Parathyroid adenoma (tissue), 2 donors: ENCODE data around the gene PKMYT1.
A peak's percentile ranks its signal among the peaks of the same experiment; 100 is the strongest.

Source experiments
- H2AFZ ChIP-seq: fragments of 300-600 bp; sonication (generic); one replicate; pipeline ENCODE4 v1.7.0; 2017; ENCODE audit warnings: antibody characterized with exemption, mild to moderate bottlenecking
- H3K27ac ChIP-seq: fragments of 300-600 bp; sonication (generic); one replicate; pipeline ENCODE4 v1.7.0; 2017
- H3K27me3 ChIP-seq: fragments of 300-600 bp; sonication (generic); one replicate; pipeline ENCODE4 v1.7.0; 2017; ENCODE audit warnings: low read length; ENCODE audit not compliant: control insufficient read depth, insufficient read depth
- H3K36me3 ChIP-seq: fragments of 300-600 bp; sonication (generic); one replicate; pipeline ENCODE4 v1.7.0; 2017; ENCODE audit warnings: low read length; ENCODE audit not compliant: control insufficient read depth, insufficient read depth
- H3K4me1 ChIP-seq: fragments of 300-600 bp; sonication (generic); one replicate; pipeline ENCODE4 v1.7.0; 2017; ENCODE audit warnings: control low read depth
- H3K4me2 ChIP-seq: fragments of 300-600 bp; sonication (generic); one replicate; pipeline ENCODE4 v1.7.0; 2017; ENCODE audit warnings: low read length
- H3K4me3 ChIP-seq: fragments of 300-600 bp; sonication (generic); one replicate; pipeline ENCODE4 v1.7.0; 2017; ENCODE audit warnings: low read depth, low read length
- H3K79me2 ChIP-seq: fragments of 300-600 bp; sonication (generic); one replicate; pipeline ENCODE4 v1.7.0; 2017; ENCODE audit warnings: control low read depth
- H3K9ac ChIP-seq: fragments of 300-600 bp; sonication (generic); one replicate; pipeline ENCODE4 v1.7.0; 2017; ENCODE audit warnings: mild to moderate bottlenecking
- H3K9me3 ChIP-seq: fragments of 300-600 bp; sonication (generic); one replicate; pipeline ENCODE4 v1.7.0; 2017; ENCODE audit warnings: low read length; ENCODE audit not compliant: control insufficient read depth
- TF ChIP-seq, protein P1 (sequence below): fragments of 300-600 bp; sonication (generic); IDR thresholded peaks from one replicate; pipeline ENCODE4 v1.7.0; 2017; ENCODE audit warnings: antibody characterized with exemption, mild to moderate bottlenecking
- donor health status: primary hyperparathyroidism.

The PKMYT1 gene

DNA sequence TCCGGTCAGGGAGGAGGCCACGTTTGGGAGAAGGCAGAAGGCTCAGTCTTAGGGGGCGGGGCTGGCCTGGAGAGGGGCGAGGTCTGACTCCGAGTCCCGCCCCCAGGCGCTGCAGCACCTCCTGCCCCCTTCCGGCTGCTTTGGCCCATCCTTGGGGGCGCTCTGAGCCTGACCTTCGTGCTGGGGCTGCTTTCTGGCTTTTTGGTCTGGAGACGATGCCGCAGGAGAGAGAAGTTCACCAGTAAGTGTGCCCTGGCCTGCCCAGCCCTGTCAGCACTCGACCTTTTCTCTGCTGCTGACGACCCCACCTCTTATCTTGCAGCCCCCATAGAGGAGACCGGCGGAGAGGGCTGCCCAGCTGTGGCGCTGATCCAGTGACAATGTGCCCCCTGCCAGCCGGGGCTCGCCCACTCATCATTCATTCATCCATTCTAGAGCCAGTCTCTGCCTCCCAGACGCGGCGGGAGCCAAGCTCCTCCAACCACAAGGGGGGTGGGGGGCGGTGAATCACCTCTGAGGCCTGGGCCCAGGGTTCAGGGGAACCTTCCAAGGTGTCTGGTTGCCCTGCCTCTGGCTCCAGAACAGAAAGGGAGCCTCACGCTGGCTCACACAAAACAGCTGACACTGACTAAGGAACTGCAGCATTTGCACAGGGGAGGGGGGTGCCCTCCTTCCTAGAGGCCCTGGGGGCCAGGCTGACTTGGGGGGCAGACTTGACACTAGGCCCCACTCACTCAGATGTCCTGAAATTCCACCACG, 41.4 kb upstream of the PKMYT1 start:
- H3K4me1 ChIP-seq: peaks cover 18% of the 10 kb centered on the region
- H3K4me2 ChIP-seq: peak overlapping the region; percentile 99
- H3K4me3 ChIP-seq: peak overlapping the region; percentile 73
- no peaks in the 10 kb centered on the region for H3K9me3 ChIP-seq
- no peaks in the 10 kb centered on the region for H3K36me3 ChIP-seq
- H3K27me3 ChIP-seq: no peaks in the 10 kb centered on the region
- H3K9ac ChIP-seq: no peak overlapping the region
- H3K27ac ChIP-seq: peak overlapping the region; percentile 97
- TF ChIP-seq, protein P1, sequence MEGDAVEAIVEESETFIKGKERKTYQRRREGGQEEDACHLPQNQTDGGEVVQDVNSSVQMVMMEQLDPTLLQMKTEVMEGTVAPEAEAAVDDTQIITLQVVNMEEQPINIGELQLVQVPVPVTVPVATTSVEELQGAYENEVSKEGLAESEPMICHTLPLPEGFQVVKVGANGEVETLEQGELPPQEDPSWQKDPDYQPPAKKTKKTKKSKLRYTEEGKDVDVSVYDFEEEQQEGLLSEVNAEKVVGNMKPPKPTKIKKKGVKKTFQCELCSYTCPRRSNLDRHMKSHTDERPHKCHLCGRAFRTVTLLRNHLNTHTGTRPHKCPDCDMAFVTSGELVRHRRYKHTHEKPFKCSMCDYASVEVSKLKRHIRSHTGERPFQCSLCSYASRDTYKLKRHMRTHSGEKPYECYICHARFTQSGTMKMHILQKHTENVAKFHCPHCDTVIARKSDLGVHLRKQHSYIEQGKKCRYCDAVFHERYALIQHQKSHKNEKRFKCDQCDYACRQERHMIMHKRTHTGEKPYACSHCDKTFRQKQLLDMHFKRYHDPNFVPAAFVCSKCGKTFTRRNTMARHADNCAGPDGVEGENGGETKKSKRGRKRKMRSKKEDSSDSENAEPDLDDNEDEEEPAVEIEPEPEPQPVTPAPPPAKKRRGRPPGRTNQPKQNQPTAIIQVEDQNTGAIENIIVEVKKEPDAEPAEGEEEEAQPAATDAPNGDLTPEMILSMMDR: peak; percentile 41
- H3K79me2 ChIP-seq: no peaks in the 10 kb centered on the region
- peak overlapping the region; percentile 81 for H2AFZ ChIP-seq

DNA sequence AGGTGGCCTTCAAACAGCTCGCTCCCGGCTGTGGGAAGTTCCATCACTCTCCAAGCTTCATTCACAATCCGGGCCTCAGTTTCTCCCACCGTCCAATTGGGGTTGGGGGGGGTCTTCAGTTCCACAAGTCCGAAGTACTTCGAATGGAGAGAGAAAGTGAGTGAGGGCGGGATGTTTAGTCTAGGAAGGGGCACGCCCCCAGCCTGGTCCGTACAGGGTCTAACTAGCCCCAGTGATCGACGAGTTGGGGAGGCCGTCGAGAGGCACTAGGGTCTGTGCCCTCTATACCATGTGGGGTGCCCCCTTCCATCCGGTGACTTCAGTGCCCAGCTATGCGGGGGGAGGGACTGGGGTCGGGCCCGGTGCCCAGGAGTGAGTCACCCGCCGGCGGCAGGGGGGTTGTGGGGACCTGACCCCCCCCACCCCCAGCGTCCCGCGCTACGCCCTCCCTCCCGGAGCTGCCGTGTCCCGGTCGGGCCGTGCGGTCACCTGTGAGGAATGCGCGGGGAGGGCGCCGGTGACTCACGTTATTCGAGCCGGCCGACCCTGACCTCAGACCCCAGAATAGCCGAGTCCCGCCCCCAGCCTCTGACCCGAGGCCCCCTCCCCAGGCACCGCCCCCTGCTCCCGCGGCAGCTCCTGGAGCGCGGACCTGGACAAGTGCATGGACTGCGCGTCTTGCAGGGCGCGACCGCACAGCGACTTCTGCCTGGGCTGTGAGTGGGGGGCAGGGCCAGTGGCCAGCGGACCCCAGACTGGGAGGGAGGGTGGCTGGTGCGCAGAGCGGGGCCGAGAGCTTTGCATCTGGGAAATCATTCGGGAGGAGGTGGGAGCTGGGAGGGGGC, 40.6 kb upstream of the PKMYT1 start:
- Histone ChIP-seq H3K79me2 (no peaks in the 10 kb centered on the region), H3K4me1 (peaks cover 18% of the 10 kb centered on the region), H3K27me3 (no peaks in the 10 kb centered on the region), H3K4me3 (peak overlapping the region; percentile 73), H2AFZ (peak overlapping the region; percentile 81), H3K9me3 (no peaks in the 10 kb centered on the region), H3K4me2 (peak overlapping the region; percentile 99), H3K36me3 (no peaks in the 10 kb centered on the region), H3K27ac (peak overlapping the region; percentile 97), H3K9ac (peak overlapping the region; percentile 43)
- TF ChIP-seq, protein P1: no peak

DNA sequence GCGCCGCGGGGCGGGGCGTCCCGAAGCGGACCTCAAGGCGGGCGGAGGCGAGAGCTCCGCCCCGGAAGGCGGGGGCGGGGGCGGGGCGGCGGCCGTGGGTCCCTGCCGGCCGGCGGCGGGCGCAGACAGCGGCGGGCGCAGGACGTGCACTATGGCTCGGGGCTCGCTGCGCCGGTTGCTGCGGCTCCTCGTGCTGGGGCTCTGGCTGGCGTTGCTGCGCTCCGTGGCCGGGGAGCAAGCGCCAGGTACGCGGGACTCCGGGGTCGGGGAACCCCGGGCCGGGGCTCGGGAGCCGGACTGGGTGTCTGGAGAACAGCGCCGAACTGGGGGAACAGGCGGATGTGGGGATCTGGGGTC, 40.0 kb upstream of the PKMYT1 start, which contains the start of gene TNFRSF12A:
TNFRSF12A (plus strand) TSS at position 122 of the 357 bp plus-strand sequence; CDS start at position 152, 30 bp downstream.
- Histone ChIP-seq H3K27me3 (no peaks in the 10 kb centered on the region), H3K4me2 (peak within 1 kb of the TSS; percentile 99), H3K4me3 (peak within 1 kb of the TSS; percentile 73), H3K4me1 (peaks cover 18% of the 10 kb centered on the region), H3K27ac (peak within 1 kb of the TSS; percentile 97), H3K9me3 (no peaks in the 10 kb centered on the region), H2AFZ (peak within 1 kb of the TSS; percentile 83), H3K9ac (peak within 1 kb of the TSS; percentile 43), H3K36me3 (no peaks in the 10 kb centered on the region), H3K79me2 (no peaks in the 10 kb centered on the region)
- TF ChIP-seq, protein P1: no peak

DNA sequence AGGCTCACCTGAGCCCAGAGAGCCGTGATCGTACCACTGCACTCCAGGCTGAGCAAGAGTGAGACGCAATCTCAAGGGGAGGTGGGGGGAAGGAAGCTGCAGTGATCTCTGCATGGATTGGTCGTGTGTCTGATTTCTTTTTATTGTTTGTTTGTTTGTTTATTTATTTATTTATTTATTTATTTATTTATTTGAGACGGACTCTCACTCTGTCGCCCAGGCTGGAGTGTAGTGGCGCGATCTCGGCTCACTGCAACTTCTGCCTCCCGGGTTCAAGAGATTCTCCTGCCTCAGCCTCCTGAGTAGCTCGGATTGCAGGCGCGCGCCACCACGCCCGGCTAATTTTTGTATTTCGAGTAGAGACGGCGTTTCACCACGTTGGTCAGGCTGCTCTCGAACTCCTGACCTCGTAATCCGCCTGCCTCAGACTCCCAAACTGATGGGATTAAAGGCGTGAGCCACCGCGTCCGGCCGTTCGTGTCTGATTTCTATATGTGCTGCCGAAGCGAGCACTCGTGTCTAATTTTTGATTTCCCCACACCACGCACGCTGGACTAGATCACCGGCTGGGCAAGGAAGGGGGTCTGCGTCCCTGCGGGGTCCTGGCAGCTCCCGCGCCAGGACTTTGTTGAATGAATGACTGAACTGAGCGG, 39.5 kb upstream of the PKMYT1 start:
- Histone ChIP-seq H3K79me2 (no peaks in the 10 kb centered on the region), H3K9ac (no peak overlapping the region), H3K27ac (peak overlapping the region; percentile 13), H3K4me3 (peak overlapping the region; percentile 47), H2AFZ (peak overlapping the region; percentile 83), H3K4me2 (peak overlapping the region; percentile 94), H3K4me1 (peaks cover 18% of the 10 kb centered on the region), H3K9me3 (no peaks in the 10 kb centered on the region), H3K27me3 (no peaks in the 10 kb centered on the region), H3K36me3 (no peaks in the 10 kb centered on the region)
- TF ChIP-seq, protein P1: no peak
